Neural cell (in vitro differentiated cells): ENCODE data around the gene CRACR2B. TPM values are rescaled to one million over a fixed set of nuclear protein-coding genes. Genes with fewer than 3 reads are reported as not detected.

Experiments
- H2AFZ ChIP-seq: fragments of 200-600, 300-800 bp; sonication (generic), shearing (Covaris generic); 2 replicates; pipeline ENCODE4 v1.6.0; 2014; ENCODE audit warnings: low read depth, mild to moderate bottlenecking, antibody characterized with exemption, low read length, moderate library complexity
- H3F3A ChIP-seq: fragments of 200-600 bp; shearing (Covaris generic); 2 replicates; pipeline ENCODE4 v1.6.1; 2016; ENCODE audit warnings: mild to moderate bottlenecking, moderate library complexity, mixed read lengths, antibody characterized with exemption, low read length; ENCODE audit not compliant: insufficient read depth, poor library complexity, severe bottlenecking
- H3K27ac ChIP-seq: fragments of 200-600, 300-800 bp; sonication (generic), shearing (Covaris generic); 2 replicates; pipeline ENCODE4 v1.5.1; 2014; ENCODE audit warnings: mild to moderate bottlenecking, low read length, moderate library complexity
- H3K27me3 ChIP-seq: fragments of 300-800, 200-600 bp; sonication (generic), shearing (Covaris generic); 2 replicates; pipeline ENCODE4 v1.6.0; 2014; ENCODE audit warnings: mild to moderate bottlenecking, low read depth, low read length, moderate library complexity; ENCODE audit not compliant: insufficient read depth
- H3K36me3 ChIP-seq: fragments of 300-800, 200-600 bp; sonication (generic), shearing (Covaris generic); 2 replicates; pipeline ENCODE4 v1.5.1; 2014; ENCODE audit warnings: mild to moderate bottlenecking, antibody characterized with exemption, low read length, moderate library complexity; ENCODE audit not compliant: insufficient read depth
- H3K4me2 ChIP-seq: fragments of 300-800, 200-600 bp; sonication (generic), shearing (Covaris generic); 2 replicates; pipeline ENCODE4 v1.6.0; 2014; ENCODE audit warnings: mild to moderate bottlenecking, low read length
- H3K4me3 ChIP-seq: fragments of 300-800, 200-600 bp; sonication (generic), shearing (Covaris generic); 2 replicates; pipeline ENCODE4 v1.5.1; 2014; ENCODE audit warnings: mild to moderate bottlenecking, low read length, moderate library complexity
- H3K79me2 ChIP-seq: fragments of 200-600 bp; shearing (Covaris generic); replicated peaks from 2 replicates; pipeline ENCODE4 v1.6.0; 2014; ENCODE audit warnings: mild to moderate bottlenecking, low read length, moderate library complexity; ENCODE audit not compliant: insufficient read depth
- H3K9ac ChIP-seq: fragments of 300-800, 200-600 bp; sonication (generic), shearing (Covaris generic); 2 replicates; pipeline ENCODE4 v1.6.1; 2016; ENCODE audit warnings: mild to moderate bottlenecking, low read length, mixed read lengths
- H3K9me2 ChIP-seq: fragments of 200-600 bp; shearing (Covaris generic); 2 replicates; pipeline ENCODE4 v1.6.1; 2016; ENCODE audit warnings: mild to moderate bottlenecking, low read length, mixed read lengths; ENCODE audit not compliant: insufficient read depth
- H3K9me3 ChIP-seq: fragments of 200-600, 300-800 bp; sonication (generic), shearing (Covaris generic); 2 replicates; pipeline ENCODE4 v1.6.1; 2016; ENCODE audit warnings: mild to moderate bottlenecking, mixed run types, low read length, moderate library complexity, mixed read lengths
- H4K20me1 ChIP-seq: fragments of 200-600 bp; shearing (Covaris generic); 2 replicates; pipeline ENCODE4 v1.6.1; 2016; ENCODE audit warnings: mild to moderate bottlenecking, mixed run types; ENCODE audit not compliant: insufficient read depth
- EP300 ChIP-seq: fragments of 450-650 bp; conservative IDR thresholded peaks from 2 replicates; pipeline ENCODE4 v1.6.1; 2014; ENCODE audit warnings: antibody characterized with exemption, mild to moderate bottlenecking, moderate library complexity; ENCODE audit not compliant: poor library complexity, severe bottlenecking
- EZH2 ChIP-seq: fragments of 200-600, 300-800 bp; shearing (Covaris generic), sonication (generic); IDR thresholded peaks from 2 replicates; pipeline ENCODE4 v1.6.1; 2014; ENCODE audit warnings: antibody characterized with exemption, low read length, borderline replicate concordance, mild to moderate bottlenecking; ENCODE audit not compliant: insufficient read depth, poor library complexity, severe bottlenecking
- MXI1 ChIP-seq: fragments of 450-650 bp; conservative IDR thresholded peaks from 2 replicates; pipeline ENCODE4 v1.6.1; 2014; ENCODE audit warnings: antibody characterized with exemption, mild to moderate bottlenecking; ENCODE audit not compliant: poor library complexity, severe bottlenecking
- POLR2AphosphoS5 ChIP-seq: IDR thresholded peaks from 2 replicates; pipeline ENCODE4 v1.6.1; 2012
- RAD21 ChIP-seq: fragments of 450-650 bp; conservative IDR thresholded peaks from 2 replicates; pipeline ENCODE4 v1.6.1; 2014; ENCODE audit warnings: antibody characterized with exemption, mild to moderate bottlenecking, moderate library complexity
- SMC3 ChIP-seq: fragments of 450-650 bp; conservative IDR thresholded peaks from 2 replicates; pipeline ENCODE4 v1.6.1; 2014; ENCODE audit warnings: antibody characterized with exemption, mild to moderate bottlenecking, moderate library complexity; ENCODE audit not compliant: poor library complexity
- TAF1 ChIP-seq: IDR thresholded peaks from 2 replicates; pipeline ENCODE4 v1.6.1; 2012; ENCODE audit warnings: low read depth
- polyA plus RNA-seq: library from polyadenylated mRNA; depleted of rRNA; stranded (reverse); fragments of >200 nt; gene quantifications from 2 replicates; pipeline ENCODE4 v1.2.3, GENCODE V29; 2014
- TF ChIP-seq, protein P1 (sequence below): IDR thresholded peaks from 2 replicates; pipeline ENCODE4 v1.6.1; 2012; ENCODE audit warnings: borderline replicate concordance
- TF ChIP-seq, protein P2 (sequence below): fragments of 450-650 bp; IDR thresholded peaks from 2 replicates; pipeline ENCODE4 v1.5.1; 2014; ENCODE audit warnings: antibody characterized with exemption, mild to moderate bottlenecking, moderate library complexity; ENCODE audit not compliant: poor library complexity, severe bottlenecking

CRACR2B gene
- polyA plus RNA-seq, 1 donor from 2014 or later = 1.2 TPM

- Histone ChIP-seq H3K9me2 (no peaks in the 10 kb centered on the region), H3K4me2 (no peak overlapping the region), H3K9me3 (no peaks in the 10 kb centered on the region), H3K27ac (no peak overlapping the region), H3F3A (no peaks in the 10 kb centered on the region), H3K36me3 (no peaks in the 10 kb centered on the region), H2AFZ (no peak overlapping the region), H3K9ac (no peak overlapping the region), H3K4me3 (no peak overlapping the region), H3K79me2 (no peaks in the 10 kb centered on the region), H3K27me3 (no peaks in the 10 kb centered on the region), H4K20me1 (no peaks in the 10 kb centered on the region)
- TF ChIP-seq TAF1 (no peak), RAD21 (no peak)
These were observed 45.1 kb downstream of the CRACR2B start for GRCh38 chr11:872799-873198.

GRCh38 chr11:873706-874105 is 46.0 kb downstream of the CRACR2B start:
- H3K36me3 ChIP-seq = no peaks in the 10 kb centered on the region
- no peak overlapping the region for H3K27ac ChIP-seq
- H3K4me3 ChIP-seq = no peak overlapping the region
- H3K79me2 ChIP-seq = no peaks in the 10 kb centered on the region
- no peaks in the 10 kb centered on the region for H4K20me1 ChIP-seq
- TF ChIP-seq EZH2 = no peak
- no peak for TF ChIP-seq MXI1
- no peak for TF ChIP-seq SMC3
- TF ChIP-seq POLR2AphosphoS5 = no peak
- TF ChIP-seq EP300 = no peak
- TF ChIP-seq, protein P1, sequence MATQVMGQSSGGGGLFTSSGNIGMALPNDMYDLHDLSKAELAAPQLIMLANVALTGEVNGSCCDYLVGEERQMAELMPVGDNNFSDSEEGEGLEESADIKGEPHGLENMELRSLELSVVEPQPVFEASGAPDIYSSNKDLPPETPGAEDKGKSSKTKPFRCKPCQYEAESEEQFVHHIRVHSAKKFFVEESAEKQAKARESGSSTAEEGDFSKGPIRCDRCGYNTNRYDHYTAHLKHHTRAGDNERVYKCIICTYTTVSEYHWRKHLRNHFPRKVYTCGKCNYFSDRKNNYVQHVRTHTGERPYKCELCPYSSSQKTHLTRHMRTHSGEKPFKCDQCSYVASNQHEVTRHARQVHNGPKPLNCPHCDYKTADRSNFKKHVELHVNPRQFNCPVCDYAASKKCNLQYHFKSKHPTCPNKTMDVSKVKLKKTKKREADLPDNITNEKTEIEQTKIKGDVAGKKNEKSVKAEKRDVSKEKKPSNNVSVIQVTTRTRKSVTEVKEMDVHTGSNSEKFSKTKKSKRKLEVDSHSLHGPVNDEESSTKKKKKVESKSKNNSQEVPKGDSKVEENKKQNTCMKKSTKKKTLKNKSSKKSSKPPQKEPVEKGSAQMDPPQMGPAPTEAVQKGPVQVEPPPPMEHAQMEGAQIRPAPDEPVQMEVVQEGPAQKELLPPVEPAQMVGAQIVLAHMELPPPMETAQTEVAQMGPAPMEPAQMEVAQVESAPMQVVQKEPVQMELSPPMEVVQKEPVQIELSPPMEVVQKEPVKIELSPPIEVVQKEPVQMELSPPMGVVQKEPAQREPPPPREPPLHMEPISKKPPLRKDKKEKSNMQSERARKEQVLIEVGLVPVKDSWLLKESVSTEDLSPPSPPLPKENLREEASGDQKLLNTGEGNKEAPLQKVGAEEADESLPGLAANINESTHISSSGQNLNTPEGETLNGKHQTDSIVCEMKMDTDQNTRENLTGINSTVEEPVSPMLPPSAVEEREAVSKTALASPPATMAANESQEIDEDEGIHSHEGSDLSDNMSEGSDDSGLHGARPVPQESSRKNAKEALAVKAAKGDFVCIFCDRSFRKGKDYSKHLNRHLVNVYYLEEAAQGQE = no peak
- TF ChIP-seq, protein P2, sequence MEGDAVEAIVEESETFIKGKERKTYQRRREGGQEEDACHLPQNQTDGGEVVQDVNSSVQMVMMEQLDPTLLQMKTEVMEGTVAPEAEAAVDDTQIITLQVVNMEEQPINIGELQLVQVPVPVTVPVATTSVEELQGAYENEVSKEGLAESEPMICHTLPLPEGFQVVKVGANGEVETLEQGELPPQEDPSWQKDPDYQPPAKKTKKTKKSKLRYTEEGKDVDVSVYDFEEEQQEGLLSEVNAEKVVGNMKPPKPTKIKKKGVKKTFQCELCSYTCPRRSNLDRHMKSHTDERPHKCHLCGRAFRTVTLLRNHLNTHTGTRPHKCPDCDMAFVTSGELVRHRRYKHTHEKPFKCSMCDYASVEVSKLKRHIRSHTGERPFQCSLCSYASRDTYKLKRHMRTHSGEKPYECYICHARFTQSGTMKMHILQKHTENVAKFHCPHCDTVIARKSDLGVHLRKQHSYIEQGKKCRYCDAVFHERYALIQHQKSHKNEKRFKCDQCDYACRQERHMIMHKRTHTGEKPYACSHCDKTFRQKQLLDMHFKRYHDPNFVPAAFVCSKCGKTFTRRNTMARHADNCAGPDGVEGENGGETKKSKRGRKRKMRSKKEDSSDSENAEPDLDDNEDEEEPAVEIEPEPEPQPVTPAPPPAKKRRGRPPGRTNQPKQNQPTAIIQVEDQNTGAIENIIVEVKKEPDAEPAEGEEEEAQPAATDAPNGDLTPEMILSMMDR = no peak
- no peak for TF ChIP-seq TAF1
- no peak for TF ChIP-seq RAD21
- no peak overlapping the region for H3K9ac ChIP-seq
- H3K9me2 ChIP-seq = no peaks in the 10 kb centered on the region
- no peak overlapping the region for H2AFZ ChIP-seq
- H3F3A ChIP-seq = no peaks in the 10 kb centered on the region
- H3K4me2 ChIP-seq = no peak overlapping the region
- H3K27me3 ChIP-seq = no peaks in the 10 kb centered on the region
- no peaks in the 10 kb centered on the region for H3K9me3 ChIP-seq

- H3F3A ChIP-seq = no peaks in the 10 kb centered on the region
- H3K4me2 ChIP-seq = no peak overlapping the region
- H3K9ac ChIP-seq = no peak overlapping the region
- TF ChIP-seq, protein P1 = no peak
- TF ChIP-seq TAF1 = no peak
- TF ChIP-seq POLR2AphosphoS5 = no peak
- no peak for TF ChIP-seq RAD21
- no peak for TF ChIP-seq MXI1
- TF ChIP-seq SMC3 = no peak
- TF ChIP-seq EZH2 = no peak
- TF ChIP-seq, protein P2 = no peak
- no peak for TF ChIP-seq EP300
- no peaks in the 10 kb centered on the region for H4K20me1 ChIP-seq
- H3K36me3 ChIP-seq = no peaks in the 10 kb centered on the region
- H3K27ac ChIP-seq = no peak overlapping the region
- no peaks in the 10 kb centered on the region for H3K9me3 ChIP-seq
- H3K9me2 ChIP-seq = no peaks in the 10 kb centered on the region
- H3K79me2 ChIP-seq = no peaks in the 10 kb centered on the region
- H3K4me3 ChIP-seq = no peak overlapping the region
- H3K27me3 ChIP-seq = no peaks in the 10 kb centered on the region
- H2AFZ ChIP-seq = no peak overlapping the region
These were observed 47.5 kb downstream of the CRACR2B start for GRCh38 chr11:875203-875602.
